Sigmoid colon (tissue), 4 donors: Measurements from ENCODE around the gene PRSS48.
"Not testable (repeated sequence)": the region's sequence is repeated elsewhere in the genome, so short reads cannot be mapped to it uniquely, and the experiment has no call there.

Experiments used
- POLR2A ChIP-seq, 2 donors: fragments of 450-650 bp; IDR thresholded peaks; one replicate each; pipeline ENCODE4 v1.6.1; 2016; ENCODE audit warnings: antibody characterized with exemption in 2 of 2, mild to moderate bottlenecking in 2 of 2, moderate library complexity in 2 of 2
- POLR2AphosphoS5 ChIP-seq, 4 donors: sonication (generic); formaldehyde crosslinking; IDR thresholded peaks; one replicate each; pipeline ENCODE4 v1.6.1; 2017; ENCODE audit warnings: antibody characterized with exemption in 4 of 4

- not testable (repeated sequence) for TF ChIP-seq POLR2A, POLR2AphosphoS5 (IDR thresholded peaks at IDR 0.05)
Observed at GRCh38 chr4:151255226-151255625, 21.7 kb upstream of the PRSS48 start.
